CD4-positive, alpha-beta T cell (primary cell): ENCODE results near the gene CNTFR. TPM values are rescaled to one million over a fixed set of nuclear protein-coding genes. Genes with fewer than 3 reads are reported as not detected.
A peak's percentile ranks its signal among the peaks of the same experiment; 100 is the strongest.
"Not testable (repeated sequence)": the region's sequence is repeated elsewhere in the genome, so short reads cannot be mapped to it uniquely, and the experiment has no call there.

Experiments used
- ATAC-seq: fragments of 200-7000 bp; cut with Tn5 transposase; one replicate; pipeline ENCODE4 v1.10.0; 2022; ENCODE audit warnings: mild to moderate bottlenecking; ENCODE audit not compliant: poor library complexity
- CTCF ChIA-PET: fragments of 350-600 bp; sonication (Branson Sonifier 250); formaldehyde crosslinking; loops from one replicate; lab custom pipeline; 2021; ENCODE audit warnings: antibody characterized with exemption, inconsistent platforms; lab: Charles Lee
- POLR2A ChIA-PET: fragments of 350-600 bp; sonication (Branson Sonifier 250); formaldehyde crosslinking; loops from one replicate; lab custom pipeline; 2021; ENCODE audit warnings: antibody characterized with exemption, inconsistent platforms; lab: Charles Lee
- DNase-seq, 14 experiments: peaks; one replicate each; pipeline ENCODE4 v3.0.0-alpha.2; 2013 to 2020; ENCODE audit warnings: mixed read lengths in 2 of 14
- H3K27ac ChIP-seq, 2 donors: one replicate each; pipeline versions ENCODE4 v1.5.1 to v1.7.0; 2013; ENCODE audit warnings: low read length in 2 of 2, low read depth in 1 of 2, mild to moderate bottlenecking in 1 of 2
- H3K27me3 ChIP-seq, 2 experiments: 1 replicate in 1 of 2; 2 replicates in 1 of 2; pipeline versions ENCODE4 v1.6.1 to v1.7.0; 2013; ENCODE audit warnings: low read length in 2 of 2, control low read depth in 1 of 2, mild to moderate bottlenecking in 1 of 2, moderate library complexity in 1 of 2; ENCODE audit not compliant: insufficient read depth in 2 of 2, control insufficient read depth in 1 of 2
- H3K36me3 ChIP-seq: one replicate; pipeline ENCODE4 v1.6.1; 2013; ENCODE audit warnings: low read length, control low read depth; ENCODE audit not compliant: insufficient read depth
- H3K4me1 ChIP-seq: one replicate; pipeline ENCODE4 v1.6.1; 2013; ENCODE audit warnings: low read length, control low read depth; ENCODE audit not compliant: insufficient read depth
- H3K4me3 ChIP-seq: one replicate; pipeline ENCODE4 v1.5.1; 2013; ENCODE audit warnings: mild to moderate bottlenecking, low read length, moderate library complexity
- H3K9me3 ChIP-seq, 2 experiments: 1 replicate in 1 of 2; 2 replicates in 1 of 2; pipeline versions ENCODE4 v1.6.1 to v1.7.0; 2013; ENCODE audit warnings: low read length in 2 of 2, mild to moderate bottlenecking in 2 of 2, control low read depth in 1 of 2, moderate library complexity in 1 of 2; ENCODE audit not compliant: control insufficient read depth in 1 of 2, insufficient read depth in 1 of 2
- H3K27ac Mint-ChIP-seq: one replicate; pipeline ENCODE4 v1.8.0; 2020; ENCODE audit warnings: mixed read lengths
- H3K27me3 Mint-ChIP-seq: one replicate; pipeline ENCODE4 v1.8.0; 2021; ENCODE audit warnings: mixed read lengths
- H3K36me3 Mint-ChIP-seq: one replicate; pipeline ENCODE4 v1.8.0; 2021; ENCODE audit warnings: low read depth, mixed read lengths
- H3K4me1 Mint-ChIP-seq: one replicate; pipeline ENCODE4 v1.8.0; 2021; ENCODE audit warnings: low read depth, mixed read lengths
- H3K4me3 Mint-ChIP-seq: one replicate; pipeline ENCODE4 v1.8.0; 2020; ENCODE audit warnings: mild to moderate bottlenecking, mixed read lengths
- H3K9me3 Mint-ChIP-seq: one replicate; pipeline ENCODE4 v1.8.0; 2020; ENCODE audit warnings: mixed read lengths
- CTCF ChIP-seq: fragments of 200-600 bp; IDR thresholded peaks from one replicate; pipeline ENCODE4 v1.8.0; 2022; ENCODE audit warnings: antibody characterized with exemption, mild to moderate bottlenecking
- intact Hi-C, 2 experiments: fragments of 100-400 bp; cut with DNase I in 1 of 2; cut with micrococcal nuclease in 1 of 2; formaldehyde crosslinking; loops; one replicate each; pipeline versions ENCODE4 v1.15.1 to v1.9.0; 2023 to 2025; cut with DNase I, micrococcal nuclease
- polyA plus RNA-seq, 2 donors: library from polyadenylated mRNA; unstranded; fragments of 120-200 nt; gene quantifications; one replicate each; pipeline ENCODE4 v1.2.1, GENCODE V29; 2013
- total RNA-seq, 174 experiments: library from RNA in 2 of 174; stranded (reverse) in 2 of 174; gene quantifications; one replicate each; pipeline ENCODE4 v1.2.3 and lab custom pipeline; 2021 to 2026

The CNTFR gene, protein sequence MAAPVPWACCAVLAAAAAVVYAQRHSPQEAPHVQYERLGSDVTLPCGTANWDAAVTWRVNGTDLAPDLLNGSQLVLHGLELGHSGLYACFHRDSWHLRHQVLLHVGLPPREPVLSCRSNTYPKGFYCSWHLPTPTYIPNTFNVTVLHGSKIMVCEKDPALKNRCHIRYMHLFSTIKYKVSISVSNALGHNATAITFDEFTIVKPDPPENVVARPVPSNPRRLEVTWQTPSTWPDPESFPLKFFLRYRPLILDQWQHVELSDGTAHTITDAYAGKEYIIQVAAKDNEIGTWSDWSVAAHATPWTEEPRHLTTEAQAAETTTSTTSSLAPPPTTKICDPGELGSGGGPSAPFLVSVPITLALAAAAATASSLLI
- total RNA-seq (not detected), total RNA-seq (lab: John Stamatoyannopoulos, UW) (0 to 0.13 (median 0) reads per million in 172 experiments)
- not detected for polyA plus RNA-seq (2013, experiment 1 of 2)
- polyA plus RNA-seq (2013, experiment 2 of 2): 0.80 TPM

GRCh38 chr9:34589636-34590380 lies at the start of gene CNTFR:
TSS of gene CNTFR (minus strand) at chr9:34589724. CDS start at chr9:34568981, 20,743 bp downstream.
- POLR2A ChIA-PET: no interaction called here
- Mint-ChIP-seq H3K36me3 (no peaks in the 10 kb centered on the region), H3K27me3 (peaks cover 88% of the 10 kb centered on the region), H3K4me3 (peak within 1 kb of the TSS; percentile 80), H3K27ac (no peak within 1 kb of the TSS), H3K4me1 (peaks cover 26% of the 10 kb centered on the region), H3K9me3 (no peaks in the 10 kb centered on the region)
- Histone ChIP-seq H3K4me1 (peaks cover 30% of the 10 kb centered on the region), H3K36me3 (no peaks in the 10 kb centered on the region), H3K9me3 (peaks cover 0 to 17% of the 10 kb centered on the region in 2 experiments), H3K27ac (no peak within 1 kb of the TSS), H3K4me3 (peak within 1 kb of the TSS; percentile 63), H3K27me3 (peaks cover 76 to 91% of the 10 kb centered on the region in 2 experiments)
- TF ChIP-seq CTCF: no peak
- ATAC-seq: peak; percentile 50
- intact Hi-C loops: loop anchor here (5.0 to 10.0 kb wide), 2 partner anchors 45 to 258 kb away; no protein-coding TSS in a partner anchor
- DNase-seq: peak in 2 of 14 experiments; percentile 45 to 49
- CTCF ChIA-PET: no interaction called here

- H3K4me1 Mint-ChIP-seq: peaks cover 34% of the 10 kb centered on the region
- not testable (repeated sequence) for ATAC-seq, H3K9me3 Mint-ChIP-seq, H3K4me3 Mint-ChIP-seq, H3K27me3 Mint-ChIP-seq, H3K9me3 ChIP-seq, DNase-seq, H3K4me3 ChIP-seq, H3K27me3 ChIP-seq, H3K27ac Mint-ChIP-seq, H3K27ac ChIP-seq
- peaks cover 14% of the 10 kb centered on the region for H3K36me3 Mint-ChIP-seq
- intact Hi-C loops: loop anchor here (2.0 to 10.0 kb wide), 4 partner anchors 23 to 585 kb away; partner anchors contain the start of genes CCL27 (in 1 of the 2), FANCG (in 1 of the 2) and VCP (in 1 of the 2)
- CTCF ChIA-PET: interaction anchor here (0.8 to 1.1 kb wide), 2 partner anchors 12 to 27 kb away, joined by 5 to 7 read pairs; no protein-coding TSS in a partner anchor
- POLR2A ChIA-PET: interaction anchor here (3.5 to 5.0 kb wide), 2 partner anchors 19 to 24 kb away, joined by 46 to 54 read pairs; partner anchors contain the start of genes CCL27 and DCTN3
- Histone ChIP-seq H3K4me1 (peaks cover 34% of the 10 kb centered on the region), H3K36me3 (peaks cover 14% of the 10 kb centered on the region)
Observed at GRCh38 chr9:34639322-34639721, 49.8 kb upstream of the CNTFR start.

GRCh38 chr9:34638138-34638445 lies 48.6 kb upstream of the CNTFR start:
- Mint-ChIP-seq H3K4me3 (peak overlapping the region; percentile 89), H3K27me3 (no peaks in the 10 kb centered on the region), H3K36me3 (peaks cover 14% of the 10 kb centered on the region), H3K9me3 (no peaks in the 10 kb centered on the region), H3K4me1 (peaks cover 42% of the 10 kb centered on the region), H3K27ac (peak overlapping the region; percentile 89)
- H3K9me3 ChIP-seq: no peaks in the 10 kb centered on the region
- ChIA-PET POLR2A (interaction anchor here (0.6 to 5.0 kb wide), 19 partner anchors 9 to 1348 kb away, joined by 3 to 84 read pairs (median 5); partner anchors contain the start of genes ARID3C, CCL27, DCTN3 and DNAI1), CTCF (interaction anchor here (0.6 to 3.9 kb wide), 5 partner anchors 9 to 64 kb away, joined by 3 to 29 read pairs (median 15); partner anchors contain the start of gene GALT)
- H3K27me3 ChIP-seq: no peaks in the 10 kb centered on the region
- DNase-seq: no peak
- peak overlapping the region; percentile 86 for H3K4me3 ChIP-seq
- intact Hi-C loops: loop anchor here (2.0 to 10.0 kb wide), 4 partner anchors 25 to 583 kb away; partner anchors contain the start of genes CCL27 (in 1 of the 2), FANCG (in 1 of the 2) and VCP (in 1 of the 2)
- peaks cover 41% of the 10 kb centered on the region for H3K4me1 ChIP-seq
- no peak for ATAC-seq
- H3K36me3 ChIP-seq: peaks cover 14% of the 10 kb centered on the region
- H3K27ac ChIP-seq: peak overlapping the region; percentile 72 to 84
- TF ChIP-seq CTCF: no peak
